Measurements from ENCODE around the gene CAPNS2.
"Not testable (repeated sequence)": the region's sequence is repeated elsewhere in the genome, so short reads cannot be mapped to it uniquely, and the experiment has no call there.

Gene CAPNS2

DNA sequence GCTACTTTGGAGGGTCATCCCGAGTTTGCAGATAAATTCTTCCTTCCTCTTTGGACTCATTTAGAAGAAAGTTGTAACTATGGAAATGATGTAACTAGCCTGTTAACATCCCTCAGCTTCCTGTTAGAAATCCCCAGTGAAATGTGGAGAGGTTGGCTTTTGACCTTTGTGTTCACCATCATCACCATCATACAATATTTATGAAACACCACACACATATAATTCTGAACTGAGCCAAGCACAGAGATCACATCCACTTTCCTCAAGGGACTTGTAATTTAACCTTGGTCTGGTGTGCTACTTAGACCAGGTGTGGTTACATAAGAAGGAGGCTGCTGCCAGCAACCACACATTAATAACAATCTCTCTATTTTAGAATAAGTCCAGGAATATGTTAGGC, 2.5 kb downstream of the CAPNS2 start:
- no peak for DNase-seq

DNA sequence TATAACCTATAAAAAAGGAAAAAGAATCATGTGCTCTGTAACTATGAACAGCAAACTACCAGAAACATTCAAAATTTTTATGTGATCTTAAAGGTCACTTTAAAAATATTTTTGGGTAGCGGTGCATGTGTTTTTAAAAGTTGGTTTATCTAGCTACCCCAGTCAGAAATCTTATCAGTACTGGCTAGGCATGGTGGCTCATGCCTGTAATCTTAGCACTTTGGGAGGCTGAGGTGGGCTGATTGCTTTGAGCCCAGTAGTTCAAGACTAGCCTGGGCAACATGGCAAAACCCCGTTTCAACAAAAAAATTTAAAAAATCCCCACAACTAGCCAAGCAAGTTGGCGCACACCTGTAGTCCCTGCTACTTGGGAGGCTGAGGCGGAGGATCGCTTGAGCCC, 3.7 kb downstream of the CAPNS2 start:
- no peak for DNase-seq

DNA sequence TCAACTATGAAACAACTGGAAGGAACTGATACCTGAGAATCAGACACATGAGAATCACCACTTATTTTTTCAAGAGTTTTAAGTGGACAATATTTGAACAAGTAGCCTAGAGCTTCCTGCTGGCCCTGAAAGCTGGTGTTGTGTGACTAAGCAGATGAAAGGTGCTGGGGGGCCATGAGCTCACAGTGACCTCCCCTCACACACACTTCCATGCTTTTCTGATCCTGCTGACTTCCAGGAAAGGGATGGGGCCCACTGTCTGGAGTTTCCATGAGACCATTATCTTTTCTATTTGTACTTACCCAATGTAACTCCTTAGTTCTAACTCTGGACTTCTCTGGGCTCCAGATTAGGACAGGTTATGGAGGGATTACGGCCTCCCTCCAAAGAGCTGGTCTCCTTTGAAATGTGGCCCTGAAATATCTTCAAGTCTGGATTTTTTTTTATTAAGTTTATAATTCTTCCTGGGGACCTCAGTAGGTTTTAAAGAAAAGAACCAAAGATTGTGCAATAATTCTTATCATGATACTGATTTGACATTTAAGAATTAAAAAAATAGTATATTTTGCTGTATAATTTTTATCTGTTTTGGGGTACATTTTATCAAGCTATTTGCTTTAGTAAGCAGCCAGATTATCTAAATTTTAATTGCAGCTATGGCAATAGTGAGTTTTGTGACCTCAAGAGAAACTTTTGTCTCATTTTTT, 4.9 kb downstream of the CAPNS2 start:
- DNase-seq = no peak

DNA sequence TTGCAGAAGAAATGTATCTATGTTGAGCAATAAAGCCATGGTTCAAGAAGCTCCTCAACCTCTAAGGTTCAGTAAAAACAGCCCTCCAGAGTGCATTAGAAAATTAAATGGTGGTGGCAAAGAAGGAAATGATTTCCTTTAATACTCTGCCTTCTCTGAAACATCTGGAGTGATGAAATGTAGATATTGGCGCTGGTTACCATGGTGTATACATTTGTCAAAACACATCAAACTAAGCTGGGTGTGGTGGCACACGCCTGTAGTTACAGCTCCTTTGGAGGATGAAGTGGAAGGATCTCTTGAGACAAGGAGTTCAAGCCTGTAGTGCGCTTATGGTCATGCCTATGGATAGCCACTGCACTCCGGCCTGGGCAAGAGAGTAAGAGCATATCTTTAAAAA, 6.0 kb downstream of the CAPNS2 start:
- no peak for DNase-seq

DNA sequence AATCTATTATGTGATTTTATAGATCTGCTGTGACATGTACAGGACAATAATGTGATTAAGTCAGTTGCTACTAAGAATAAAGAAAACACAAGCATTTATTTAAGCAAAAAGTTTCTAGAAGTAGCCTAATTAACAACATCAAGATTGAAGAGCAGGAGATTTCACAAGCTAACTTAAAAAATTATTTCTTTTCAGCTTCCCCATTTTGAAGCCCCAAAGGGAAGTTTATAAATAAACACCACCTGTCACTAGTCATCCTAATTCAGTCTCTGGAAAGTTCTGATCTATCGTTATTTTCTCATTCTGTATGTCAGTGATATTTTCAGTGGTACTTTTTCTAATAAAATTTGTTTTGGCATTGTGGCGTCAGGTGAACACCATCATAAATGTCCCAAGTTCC, 8.3 kb downstream of the CAPNS2 start:
- DNase-seq = no peak

DNA sequence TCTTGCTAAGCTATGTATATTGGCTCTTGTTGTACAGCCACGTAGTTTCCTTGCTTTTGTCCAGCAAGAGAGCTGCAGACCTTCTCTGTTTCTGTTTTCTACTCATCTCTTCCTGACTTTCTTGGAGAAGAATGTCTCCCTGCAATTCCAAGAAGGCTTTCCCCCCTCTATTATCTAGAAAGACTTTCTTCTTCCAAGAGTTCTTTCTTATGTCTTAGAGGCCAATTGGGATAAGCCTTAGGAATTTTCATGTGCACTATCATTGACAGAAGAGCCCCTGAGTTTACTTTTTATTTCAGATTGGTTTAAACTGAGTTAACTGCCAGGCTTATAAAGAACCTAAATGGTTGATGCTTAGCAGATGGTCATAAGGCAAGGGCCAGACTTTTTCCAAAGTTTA, 9.0 kb downstream of the CAPNS2 start:
- no peak for DNase-seq

DNA sequence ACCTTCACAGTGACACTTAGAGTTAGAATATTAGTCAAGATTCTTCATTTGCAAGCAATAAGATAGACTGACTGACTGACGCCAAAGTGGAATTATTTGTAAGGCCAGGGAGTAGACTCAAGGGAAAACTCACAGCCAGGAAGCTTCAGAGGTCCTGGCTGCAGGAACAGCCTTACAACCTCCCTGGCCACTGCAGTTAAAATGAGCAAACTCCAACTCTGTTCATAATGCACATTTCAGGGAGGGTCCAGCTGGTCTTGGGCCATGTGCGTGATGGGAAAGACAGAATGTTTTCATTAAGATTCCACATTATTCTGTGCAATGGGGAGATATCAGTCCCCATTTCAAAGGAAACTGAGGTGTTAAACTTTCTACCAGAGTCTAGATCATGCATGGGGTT, 9.9 kb downstream of the CAPNS2 start:
- no peak for DNase-seq

DNA sequence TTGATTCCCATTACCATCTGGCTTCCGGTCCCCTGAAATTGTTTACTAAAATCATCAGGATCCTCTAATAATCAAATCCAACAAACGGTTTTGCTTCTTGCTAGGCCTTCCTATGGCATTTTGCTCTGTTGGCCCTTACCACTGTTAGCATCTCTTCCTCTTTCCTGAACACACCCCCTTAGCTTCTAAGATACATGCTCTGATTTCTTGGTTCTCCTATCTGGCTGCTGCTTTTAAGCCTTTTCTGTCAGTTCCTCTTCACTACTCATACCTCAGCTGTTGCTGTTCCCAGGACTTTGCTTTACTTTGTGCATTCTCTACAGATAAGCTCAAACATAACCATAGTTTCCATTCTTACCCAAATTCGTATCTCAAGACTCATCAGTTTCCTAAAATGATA, 11.4 kb downstream of the CAPNS2 start:
- no peak for DNase-seq

DNA sequence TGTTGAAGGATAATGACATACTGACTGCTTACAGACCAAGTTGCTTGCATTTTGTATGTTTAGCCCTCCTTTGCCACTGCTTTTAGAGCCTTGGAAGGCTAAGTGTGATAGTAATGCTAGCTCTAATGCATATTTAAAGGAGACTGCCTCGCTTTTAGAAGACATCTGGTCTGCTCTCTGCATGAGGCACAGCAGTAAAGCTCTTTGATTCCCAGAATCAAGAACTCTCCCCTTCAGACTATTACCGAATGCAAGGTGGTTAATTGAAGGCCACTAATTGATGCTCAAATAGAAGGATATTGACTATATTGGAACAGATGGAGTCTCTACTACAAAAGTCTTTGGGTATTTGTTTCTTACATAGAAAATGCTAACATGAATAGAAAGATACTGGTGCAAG, 19.1 kb downstream of the CAPNS2 start:
- no peak for DNase-seq

DNA sequence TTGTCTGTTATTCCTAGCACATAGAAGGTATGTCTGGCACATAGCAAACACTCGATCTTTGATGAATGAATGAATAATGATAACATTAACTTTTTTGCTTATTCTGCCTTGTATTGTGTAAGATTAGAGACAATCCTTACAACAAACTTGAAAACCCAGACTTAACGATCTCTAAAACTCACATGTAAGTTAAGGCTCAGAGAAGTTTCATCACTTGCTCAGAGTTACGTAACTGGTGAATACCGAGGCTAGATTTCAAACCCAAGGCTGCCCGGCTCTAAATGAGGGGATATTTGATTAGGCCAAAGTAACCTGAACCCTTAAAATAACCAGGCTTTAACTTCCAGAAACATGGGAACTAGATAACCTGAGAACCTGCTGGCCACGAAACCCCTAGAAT, 22.3 kb downstream of the CAPNS2 start:
- no peak for DNase-seq

DNA sequence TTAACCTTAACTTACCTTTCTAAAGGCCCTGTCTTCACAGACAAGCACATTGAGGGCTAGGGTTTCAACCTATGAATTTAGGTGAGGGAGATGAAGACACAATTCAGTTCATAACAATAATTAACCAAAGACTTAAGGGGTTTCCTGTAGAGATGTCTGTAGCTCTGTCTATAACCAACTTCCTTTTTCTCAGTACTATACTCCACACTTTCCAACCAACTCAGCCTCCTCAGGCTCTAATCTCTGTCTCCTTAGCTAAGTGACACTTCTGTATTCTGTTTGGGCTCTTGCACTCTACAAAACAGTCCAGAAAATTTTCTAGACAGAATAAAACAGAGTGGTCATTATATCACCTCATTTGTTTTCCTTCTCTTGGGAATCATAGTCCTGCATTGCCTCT, 25.8 kb downstream of the CAPNS2 start:
- DNase-seq = no peak

DNA sequence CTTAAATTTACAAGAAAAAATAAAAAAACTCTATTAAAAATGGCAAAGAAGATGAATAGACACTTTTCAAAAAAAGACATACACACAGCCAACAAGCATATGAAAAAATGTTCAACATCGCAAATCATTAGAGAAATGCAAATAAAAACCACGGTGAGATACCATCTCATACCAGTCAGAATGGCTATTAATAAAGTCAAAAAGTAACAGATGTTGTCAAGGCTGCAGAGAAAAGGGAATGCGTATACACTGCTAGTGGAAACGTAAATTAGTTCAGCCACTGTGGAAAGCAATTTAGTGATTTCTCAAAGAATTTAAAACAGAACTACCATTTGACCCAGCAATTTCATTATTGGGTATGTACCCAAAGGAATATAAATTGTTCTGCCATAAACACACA, 31.4 kb downstream of the CAPNS2 start:
- DNase-seq = no peak

DNA sequence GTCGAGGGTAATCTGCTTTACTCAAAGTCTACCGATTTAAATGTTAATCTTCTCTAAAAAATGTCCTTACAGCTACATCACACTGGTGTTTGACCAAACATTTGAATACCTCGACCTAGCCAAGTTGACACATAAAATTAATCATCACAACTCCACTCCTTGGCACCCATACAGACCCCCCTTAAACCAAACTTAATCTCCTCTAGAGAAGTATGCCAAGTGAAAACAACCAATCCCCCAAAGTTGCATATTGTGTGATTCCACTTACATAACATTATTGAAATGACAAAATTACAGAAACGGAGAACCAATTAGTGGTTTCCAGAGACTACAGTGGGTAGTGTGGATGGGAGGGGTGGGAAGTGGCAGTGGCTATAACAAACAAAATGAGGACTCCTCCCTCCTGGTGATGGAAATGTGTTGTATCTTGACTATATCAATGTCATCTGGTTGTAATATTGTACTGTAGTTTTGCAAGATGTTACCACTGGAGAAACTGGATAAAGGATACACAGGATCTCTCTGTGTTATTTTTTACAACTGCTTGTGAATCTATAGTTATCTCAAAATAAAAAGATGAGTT, 39.4 kb downstream of the CAPNS2 start:
- no peak for DNase-seq

DNA sequence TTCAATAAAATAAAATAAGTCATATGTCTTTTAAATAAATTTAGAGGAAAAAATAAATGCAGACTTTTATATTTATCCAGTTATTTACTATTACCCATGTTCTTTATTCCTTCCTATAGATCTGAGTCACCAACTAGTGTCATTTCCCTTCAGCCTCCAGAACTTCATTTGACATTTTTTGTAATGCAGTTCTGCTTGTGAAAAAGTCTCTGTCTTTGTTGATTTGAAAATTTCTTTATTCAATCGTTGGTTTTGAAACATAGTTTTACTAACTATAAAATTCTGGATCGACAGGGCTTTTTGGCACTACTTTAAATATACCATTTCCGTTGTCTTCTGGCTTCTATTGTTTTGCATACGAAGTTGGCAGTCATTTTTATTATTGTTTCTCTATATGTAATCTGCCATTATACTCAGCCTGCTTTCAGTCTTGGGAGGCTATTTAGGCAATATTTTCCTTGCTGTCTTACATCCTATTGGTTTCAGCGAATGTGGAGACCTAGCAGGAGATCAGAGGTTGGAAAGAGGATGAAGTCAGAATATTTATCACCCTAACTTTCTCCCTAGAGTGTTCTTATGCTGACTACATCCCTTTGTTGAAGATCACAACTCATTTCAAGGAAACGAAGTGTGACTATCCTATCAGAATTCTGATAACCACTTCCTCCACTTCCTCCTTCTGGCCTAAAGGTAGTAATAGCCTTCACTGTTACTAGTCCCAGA, 47.3 kb downstream of the CAPNS2 start:
- no peak for DNase-seq

DNA sequence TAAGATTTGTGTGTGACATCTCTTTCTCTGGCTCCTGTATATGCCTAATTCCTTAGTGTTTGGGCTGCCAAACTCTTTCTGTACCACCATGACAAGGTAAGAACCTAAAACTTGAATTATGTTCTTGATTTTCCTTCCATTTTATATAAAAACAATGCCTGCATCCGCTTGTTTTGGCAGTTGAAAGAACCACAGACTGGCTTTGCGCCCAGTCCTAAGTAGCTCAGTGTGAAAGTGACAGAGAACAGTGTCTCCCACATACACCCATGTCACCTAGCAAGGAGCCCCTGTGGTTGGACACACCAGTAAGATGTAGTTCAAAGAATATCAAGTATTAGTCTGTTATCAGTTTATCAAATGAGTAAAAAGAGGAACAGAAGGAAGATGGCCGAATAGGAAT, 48.6 kb downstream of the CAPNS2 start:
- DNase-seq = no peak

DNA sequence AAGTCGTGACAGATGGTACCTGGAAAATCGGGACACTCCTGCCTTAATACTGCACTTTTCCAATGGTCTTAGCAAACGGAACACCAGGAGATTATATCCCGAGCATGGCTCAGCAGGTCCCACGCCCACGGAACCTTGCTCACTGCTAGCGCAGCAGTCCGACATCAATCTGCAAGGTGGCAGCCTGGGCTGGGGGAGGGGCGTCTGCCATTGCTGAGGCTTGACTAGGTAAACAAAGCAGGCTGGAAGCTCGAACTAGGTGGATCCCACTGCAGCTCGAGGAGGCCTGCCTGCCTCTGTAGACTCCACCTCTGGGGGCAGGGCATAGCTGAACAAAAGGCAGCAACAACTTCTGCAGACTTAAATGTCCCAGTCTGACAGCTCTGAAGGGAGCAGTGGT, 49.2 kb downstream of the CAPNS2 start:
- DNase-seq = not testable (repeated sequence)
